GM12873 (cell line): ENCODE results near the gene ZBTB20.

Source experiments
- CTCF ChIP-seq: IDR thresholded peaks from 2 replicates; pipeline ENCODE4 v1.5.1; 2012; ENCODE audit warnings: low read depth, mild to moderate bottlenecking, moderate library complexity, low read length, control low read depth; ENCODE audit not compliant: insufficient read depth; ENCODE audit errors: missing control alignments

Gene ZBTB20

GRCh38 chr3:114393367-114394072, 753.6 kb downstream of the ZBTB20 start:
- no peak for TF ChIP-seq CTCF

DNA sequence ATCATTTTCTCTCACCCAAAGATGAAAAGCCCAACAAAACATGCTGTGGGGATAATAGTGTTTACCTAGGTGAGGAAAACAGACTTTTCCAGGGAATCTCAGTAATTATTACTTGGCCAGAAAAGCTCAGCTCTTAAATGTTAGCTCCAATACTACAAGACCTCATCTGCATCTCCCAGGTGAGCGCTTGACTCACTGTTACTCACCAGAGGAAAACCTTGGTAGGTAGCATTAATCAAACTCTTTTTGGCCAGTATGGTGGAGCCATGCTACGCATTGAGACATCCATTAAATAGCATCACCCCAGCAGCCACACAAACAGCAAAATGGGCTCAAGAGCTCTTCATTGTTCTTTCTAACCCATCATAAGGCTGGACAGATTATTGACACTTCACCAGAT, 754.3 kb downstream of the ZBTB20 start:
- no peak for TF ChIP-seq CTCF

GRCh38 chr3:114389156-114389555, 757.9 kb downstream of the ZBTB20 start:
- no peak for TF ChIP-seq CTCF

DNA sequence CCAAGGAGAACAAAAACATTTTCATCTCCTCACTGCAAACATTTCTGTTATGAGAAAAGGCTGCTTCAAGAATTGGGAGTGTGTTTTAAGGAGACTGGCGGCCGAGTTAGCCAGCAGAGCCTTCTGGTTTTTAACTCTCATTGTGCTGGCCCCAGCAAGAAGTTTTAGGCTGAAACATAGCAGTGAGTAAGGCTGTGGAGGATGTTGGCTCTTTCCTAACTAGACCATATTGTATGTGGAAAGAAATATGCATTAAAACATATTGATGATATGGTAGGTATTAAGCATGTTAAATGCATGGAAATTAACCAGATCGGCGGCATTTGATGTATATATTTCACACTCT, 762.6 kb downstream of the ZBTB20 start:
- TF ChIP-seq CTCF = no peak

- TF ChIP-seq CTCF = peak; percentile 95
Measured at GRCh38 chr3:114383875-114384557, 763.1 kb downstream of the ZBTB20 start.

DNA sequence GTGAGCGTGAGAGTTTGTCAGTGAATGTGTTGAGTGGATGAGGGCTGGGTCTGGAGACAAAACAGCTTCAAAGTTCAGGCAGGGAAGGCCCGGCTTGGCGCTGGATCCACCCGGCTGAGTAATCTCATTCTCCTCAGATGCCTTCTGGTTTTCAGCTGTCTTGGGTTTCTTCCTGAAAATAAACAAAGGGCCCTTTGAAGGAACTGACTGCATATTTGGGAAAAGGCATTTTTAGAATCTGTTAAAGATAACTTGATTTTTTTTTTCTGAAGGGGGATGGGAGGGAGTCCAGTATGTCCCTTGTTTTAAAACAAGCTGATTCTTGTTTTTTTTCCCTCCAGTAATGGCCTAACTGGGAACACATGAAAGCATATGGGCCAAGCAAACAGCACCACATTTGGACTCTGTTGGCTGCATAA, 766.8 kb downstream of the ZBTB20 start:
- no peak for TF ChIP-seq CTCF

DNA sequence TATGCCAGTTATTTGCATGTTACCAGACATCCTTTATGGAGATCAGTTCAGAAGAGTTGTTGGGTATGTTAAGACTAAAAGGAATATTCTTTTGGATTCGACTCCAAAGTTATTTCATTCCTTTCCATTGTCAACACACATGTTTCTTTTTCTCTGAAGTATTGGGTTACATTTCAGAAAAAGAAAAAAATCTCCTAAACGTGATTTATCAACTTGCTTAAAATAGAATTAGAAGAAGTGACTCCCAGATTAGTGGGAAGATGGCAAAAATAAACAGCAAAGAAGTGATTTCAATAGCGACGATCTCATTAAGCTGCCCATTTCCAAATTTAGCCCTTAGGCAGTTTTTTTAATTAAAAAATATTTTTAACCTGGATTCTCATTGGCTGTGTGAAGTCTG, 767.8 kb downstream of the ZBTB20 start:
- TF ChIP-seq CTCF = no peak
